CD4-positive, alpha-beta T cell treated with Interleukin-10 for 1 hour (primary cell): ENCODE results near the gene ZBTB44.

Source experiments
- DNase-seq: peaks from one replicate; pipeline ENCODE4 v3.0.0-alpha.2; 2020

The ZBTB44 gene

DNA sequence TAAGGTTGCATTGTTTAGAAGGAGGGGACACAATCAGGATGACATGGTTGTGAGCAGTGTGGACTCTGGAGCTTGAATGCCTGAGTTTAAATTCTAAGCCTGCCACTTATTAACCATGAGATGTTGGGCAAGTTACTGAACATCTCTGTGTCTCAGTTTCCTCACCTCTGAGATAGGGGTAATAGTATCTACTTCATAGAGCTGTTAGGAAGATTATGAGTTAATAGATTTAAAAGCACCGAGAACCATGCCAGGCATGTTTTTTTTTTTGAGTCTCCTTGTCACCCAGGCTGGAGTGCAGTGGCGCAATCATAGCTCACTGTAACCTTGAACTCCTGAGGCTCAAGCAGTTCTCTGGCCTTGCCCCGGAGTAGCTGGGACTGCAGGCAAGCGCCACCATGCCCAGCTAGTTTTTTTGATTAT lies 121.9 kb downstream of the ZBTB44 start:
- DNase-seq, result no peak

DNA sequence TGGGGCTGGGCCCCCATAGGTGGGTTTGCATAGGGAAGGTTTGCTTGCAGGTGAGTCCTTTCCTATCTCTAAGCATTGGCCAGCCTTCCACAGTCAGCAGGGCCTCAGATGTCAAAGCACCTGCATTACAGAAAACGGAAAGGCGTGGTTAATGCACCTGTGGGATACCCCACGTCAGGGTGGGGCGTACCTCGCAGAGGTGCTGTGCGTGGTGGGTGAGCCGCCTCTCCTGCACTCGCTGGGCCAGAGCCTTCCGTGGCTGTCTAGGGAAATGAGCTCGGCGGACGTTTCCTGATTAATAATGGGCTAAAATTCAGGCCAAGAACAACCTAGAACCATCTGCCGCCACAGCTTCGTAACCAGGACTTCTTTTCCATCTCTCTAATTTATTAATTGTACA lies 122.8 kb downstream of the ZBTB44 start:
- no peak for DNase-seq

GRCh38 chr11:130190371-130190881 lies 124.3 kb downstream of the ZBTB44 start:
- DNase-seq, result no peak

- DNase-seq, result no peak
These were observed 125.1 kb downstream of the ZBTB44 start for GRCh38 chr11:130189492-130190210.

GRCh38 chr11:130188585-130189347 lies 126.0 kb downstream of the ZBTB44 start:
- no peak for DNase-seq

- DNase-seq, result no peak
These were observed 126.7 kb downstream of the ZBTB44 start for GRCh38 chr11:130188047-130188446.

- DNase-seq, result no peak
These were observed 127.6 kb downstream of the ZBTB44 start for GRCh38 chr11:130187096-130187495.

- DNase-seq, result no peak
These were observed 130.7 kb downstream of the ZBTB44 start for GRCh38 chr11:130183878-130184610.

DNA sequence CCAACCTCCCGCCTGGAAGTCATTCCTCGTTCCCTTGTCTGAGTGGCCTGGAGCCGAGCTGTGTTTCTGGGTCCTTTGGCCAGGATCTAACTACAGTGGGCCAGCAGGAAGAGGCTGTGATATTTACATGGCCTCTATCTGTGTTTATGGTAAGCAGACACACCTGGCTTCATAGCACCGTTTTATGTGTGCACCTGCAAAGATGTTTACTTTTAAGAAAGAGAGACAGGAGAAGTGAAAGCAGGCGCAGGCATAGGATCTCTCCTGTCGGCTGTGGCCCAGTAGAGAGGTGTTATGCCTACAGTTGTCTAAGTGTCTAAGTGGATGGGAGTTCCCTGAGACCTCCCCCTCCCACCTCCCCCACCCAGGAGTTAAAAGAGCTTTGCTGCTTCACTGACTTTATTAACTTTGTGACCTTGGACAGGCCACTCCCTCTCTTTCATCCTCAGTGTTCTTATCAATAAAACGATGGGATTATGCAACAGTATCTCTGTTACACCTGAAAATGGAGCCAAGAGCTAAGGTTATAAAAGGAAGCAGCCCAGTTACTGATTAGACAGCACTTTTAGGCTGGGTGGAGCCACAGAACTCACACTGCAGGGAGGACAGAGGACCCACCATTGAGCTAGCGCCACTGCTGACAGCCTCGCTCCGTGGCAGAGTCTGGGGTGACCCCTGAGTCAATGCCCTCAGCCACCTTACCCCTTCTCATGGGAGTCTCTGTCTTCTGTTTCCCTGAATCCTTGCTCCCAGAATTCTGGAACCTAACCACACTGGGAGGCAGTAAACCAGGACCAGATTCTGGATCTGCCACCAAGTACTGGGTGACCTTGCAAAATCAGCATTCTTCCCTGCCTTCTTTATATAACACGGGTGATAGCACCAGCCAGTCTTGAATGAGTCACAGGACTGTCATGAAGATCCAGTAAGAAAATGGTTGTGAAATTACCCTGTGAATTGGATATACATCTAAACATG lies 133.1 kb downstream of the ZBTB44 start:
- no peak for DNase-seq

- no peak for DNase-seq
These were observed 133.8 kb downstream of the ZBTB44 start for GRCh38 chr11:130180896-130181294.

DNA sequence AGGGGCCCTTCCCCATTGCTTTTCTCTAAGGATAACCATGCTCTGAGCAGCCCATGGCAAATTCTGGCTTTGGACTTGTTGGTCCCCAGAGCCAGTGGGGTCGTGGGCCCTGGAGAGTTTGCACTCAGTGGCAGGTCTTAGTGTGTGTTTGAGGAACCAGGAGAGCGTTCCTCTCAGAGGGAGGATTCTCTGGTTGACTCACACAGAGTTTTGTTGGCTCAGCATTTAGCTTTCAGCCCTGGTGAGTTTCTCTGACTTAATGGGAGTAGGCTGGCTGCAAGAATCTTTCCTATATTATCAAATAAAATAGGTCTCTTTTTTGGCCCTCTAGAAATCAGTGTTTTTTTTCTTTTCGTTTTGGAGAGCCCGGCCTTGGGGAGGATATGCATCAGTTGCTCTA lies 134.2 kb downstream of the ZBTB44 start:
- DNase-seq, result no peak

DNA sequence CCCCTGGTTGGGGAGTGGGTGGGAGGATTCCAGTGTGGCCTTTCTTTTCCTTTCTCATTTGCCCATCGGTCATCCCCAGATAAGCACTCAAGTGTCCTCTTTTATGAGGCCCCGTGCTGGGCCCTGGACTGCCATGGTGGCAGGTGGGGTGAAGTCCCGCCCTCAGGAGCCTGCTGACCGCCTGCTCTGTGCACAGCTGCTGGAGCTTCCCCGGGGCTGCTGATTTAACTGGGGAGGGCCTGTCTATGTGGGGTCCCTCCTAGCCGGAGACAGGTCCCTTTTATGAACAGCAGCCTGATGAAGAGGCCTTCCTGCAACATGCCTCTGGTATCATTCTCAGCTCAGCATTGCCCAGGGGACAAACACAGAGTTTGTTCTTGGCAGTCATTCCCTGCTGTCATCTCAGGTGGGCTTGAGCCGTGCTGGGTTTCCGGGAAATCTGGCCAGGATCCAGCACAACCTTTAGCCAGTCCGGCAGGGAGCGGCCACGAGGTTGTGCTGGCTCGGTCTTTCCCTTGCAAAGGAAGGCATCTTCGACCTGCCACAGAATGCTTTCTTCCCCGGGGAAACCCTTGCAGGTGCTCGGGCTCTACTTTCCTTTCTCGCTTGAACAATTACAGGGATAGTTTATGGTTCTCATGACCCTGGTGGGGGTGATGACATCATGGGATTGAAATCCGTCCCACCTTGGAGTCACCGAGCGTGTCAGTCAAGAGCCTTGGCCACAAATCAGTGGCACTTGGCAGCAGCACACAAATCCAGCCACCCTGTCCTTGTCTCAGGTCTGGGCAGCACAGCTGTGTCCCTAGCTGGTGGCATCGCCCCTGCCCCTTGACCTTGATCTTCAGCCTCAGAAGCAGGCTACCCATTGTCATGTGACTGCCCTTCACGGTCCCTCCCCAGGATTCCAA lies 135.1 kb downstream of the ZBTB44 start:
- DNase-seq, result no peak

DNA sequence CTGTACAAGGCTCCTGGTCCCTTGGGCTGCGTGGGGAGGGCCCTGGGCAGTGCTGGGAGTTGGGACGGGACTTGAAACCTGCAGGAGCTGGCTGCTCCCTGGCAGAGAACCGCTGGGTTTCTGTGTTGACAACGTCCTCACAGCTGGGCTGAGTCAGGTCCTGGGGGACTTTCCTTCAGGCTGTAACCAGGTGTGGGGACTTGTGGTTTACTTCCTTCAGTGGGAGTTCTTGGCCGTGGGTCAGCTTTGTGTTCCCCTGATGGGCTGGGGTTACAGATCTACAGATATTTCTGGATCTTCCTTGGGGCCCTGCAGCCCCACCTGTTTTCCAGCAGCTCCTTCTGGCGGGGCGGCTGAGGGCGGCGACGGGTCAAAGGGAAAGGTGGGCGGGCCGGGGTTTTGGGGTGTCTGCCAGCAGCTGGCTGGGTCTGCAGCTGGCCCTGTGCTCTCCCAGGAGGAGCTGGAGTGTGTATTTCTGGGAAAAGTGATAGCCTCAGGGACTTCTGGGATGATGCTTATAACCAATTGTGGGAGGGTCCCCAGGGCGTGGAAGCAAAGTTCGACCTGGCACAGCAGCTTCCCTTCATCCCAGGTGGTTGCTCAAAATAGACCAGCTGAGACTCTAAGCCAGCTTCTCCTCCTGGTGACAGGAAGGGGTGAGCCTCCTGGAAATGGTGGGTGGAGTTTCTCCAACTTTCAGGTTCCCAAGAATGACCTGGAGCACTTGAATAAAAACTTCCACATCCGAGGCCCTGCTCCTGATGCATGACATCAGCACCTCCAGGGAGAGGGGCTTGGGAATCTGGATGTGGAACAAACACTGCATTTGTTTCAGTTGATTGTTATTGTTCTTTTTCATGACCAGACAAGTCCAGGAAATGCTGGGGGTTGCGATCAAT lies 136.0 kb downstream of the ZBTB44 start:
- DNase-seq, result no peak

- DNase-seq, result no peak
These were observed 136.9 kb downstream of the ZBTB44 start for GRCh38 chr11:130177782-130178181.
